ENCODE data around the gene TNFSF10.

TNFSF10 gene

GRCh38 chr3:172516318-172517214 lies 6.7 kb downstream of the TNFSF10 start:
- DNase-seq, result no peak

GRCh38 chr3:172515130-172515918 lies 7.9 kb downstream of the TNFSF10 start:
- no peak for DNase-seq

- DNase-seq, result no peak
Measured at GRCh38 chr3:172514678-172515077, 8.6 kb downstream of the TNFSF10 start.

- no peak for DNase-seq
Measured at GRCh38 chr3:172513488-172513887, 9.7 kb downstream of the TNFSF10 start.

GRCh38 chr3:172511783-172512762 lies 11.2 kb downstream of the TNFSF10 start:
- no peak for DNase-seq

GRCh38 chr3:172506094-172506493 lies 17.1 kb downstream of the TNFSF10 start:
- DNase-seq, result no peak

GRCh38 chr3:172501540-172501939 lies 21.7 kb downstream of the TNFSF10 start:
- no peak for DNase-seq

- DNase-seq, result peak; percentile 31
Measured at GRCh38 chr3:172490198-172490669, 33.0 kb downstream of the TNFSF10 start.

- DNase-seq, result no peak
Measured at GRCh38 chr3:172478116-172478515, 45.1 kb downstream of the TNFSF10 start.

- DNase-seq, result no peak
Measured at GRCh38 chr3:172476347-172476746, 46.9 kb downstream of the TNFSF10 start.

GRCh38 chr3:172475703-172476102 lies 47.5 kb downstream of the TNFSF10 start:
- no peak for DNase-seq

GRCh38 chr3:172471903-172472302 lies 51.3 kb downstream of the TNFSF10 start:
- no peak for DNase-seq

- no peak for DNase-seq
Measured at GRCh38 chr3:172470588-172470987, 52.6 kb downstream of the TNFSF10 start.

GRCh38 chr3:172467170-172467824 lies 55.9 kb downstream of the TNFSF10 start:
- no peak for DNase-seq

- DNase-seq, result no peak
Measured at GRCh38 chr3:172466553-172467130, 56.6 kb downstream of the TNFSF10 start.

- no peak for DNase-seq
Measured at GRCh38 chr3:172465281-172465680, 57.9 kb downstream of the TNFSF10 start.

- peak; percentile 57 for DNase-seq
Measured at GRCh38 chr3:172464306-172464705, 58.9 kb downstream of the TNFSF10 start.

GRCh38 chr3:172461530-172462138 lies 61.6 kb downstream of the TNFSF10 start:
- peak; percentile 65 for DNase-seq

- no peak for DNase-seq
Measured at GRCh38 chr3:172456404-172456803, 66.8 kb downstream of the TNFSF10 start.

Data from NCI-H2171 treated with DMSO at 0.1 percent for 48 hours (cell line).